ENCODE measurements around the gene BIRC6. TPM values are rescaled to one million over a fixed set of nuclear protein-coding genes. Genes with fewer than 3 reads are reported as not detected.
"Not testable (repeated sequence)": the region's sequence is repeated elsewhere in the genome, so short reads cannot be mapped to it uniquely, and the experiment has no call there.

Gene BIRC6
- total and polyA plus RNA-seq, 2 donors (not counting 1 experiment from before 2014, with no cell fraction given), result 46.7 to 162 TPM

DNA sequence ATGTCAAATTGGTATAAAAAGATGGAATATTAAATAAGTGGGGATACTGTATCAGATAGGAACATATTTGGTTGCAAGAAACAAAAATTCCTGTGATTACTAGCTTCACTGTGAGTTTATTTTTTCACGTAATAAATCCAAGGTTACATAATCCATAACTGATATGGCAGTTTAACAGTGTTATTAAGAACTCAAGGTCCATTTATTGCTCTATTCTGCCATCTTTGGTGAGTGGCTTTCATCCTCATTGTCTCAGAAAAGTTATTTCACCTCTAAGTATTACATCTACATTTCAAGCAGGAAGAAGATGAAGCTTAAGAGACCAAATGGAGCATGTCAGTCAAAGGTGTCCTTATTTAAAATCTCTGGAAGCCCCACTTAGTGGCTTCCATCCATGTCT is 41.9 kb upstream of the BIRC6 start:
- Histone ChIP-seq H3K4me2 (ENCODE audit: extremely low read depth, insufficient read depth, low read length) (no peak overlapping the region), H3K79me2 (ENCODE audit: control insufficient read depth, insufficient read depth, low read length) (no peaks in the 10 kb centered on the region), H2AFZ (ENCODE audit: low read length) (no peak overlapping the region), H3K27ac (ENCODE audit: insufficient read depth, low read length) (no peak overlapping the region), H3K4me3 (replicated peaks in 1 of 4; ENCODE audit: control extremely low read depth in 1 of 4, insufficient read depth in 1 of 4, low read depth in 3 of 4, low read length in 4 of 4) (no peak overlapping the region), H3K36me3 (ENCODE audit: control insufficient read depth, insufficient read depth, low read length) (no peaks in the 10 kb centered on the region), H4K20me1 (ENCODE audit: control insufficient read depth, extremely low read depth, insufficient read depth, low read length) (no peaks in the 10 kb centered on the region), H3K27me3 (ENCODE audit: control insufficient read depth, insufficient read depth, low read length) (no peaks in the 10 kb centered on the region), H3K9ac (ENCODE audit: insufficient read depth, low read length) (no peak overlapping the region), H3K4me1 (ENCODE audit: control insufficient read depth, extremely low read depth, insufficient read depth, low read length) (no peaks in the 10 kb centered on the region), H3K9me3 (ENCODE audit: control insufficient read depth, insufficient read depth, low read depth, low read length) (no peaks in the 10 kb centered on the region)
- DNase-seq (ENCODE audit: low read depth in 2 of 2), result no peak
- no peak for TF ChIP-seq EZH2 (IDR thresholded peaks at IDR 0.05; ENCODE audit: low read length, missing control alignments)

DNA sequence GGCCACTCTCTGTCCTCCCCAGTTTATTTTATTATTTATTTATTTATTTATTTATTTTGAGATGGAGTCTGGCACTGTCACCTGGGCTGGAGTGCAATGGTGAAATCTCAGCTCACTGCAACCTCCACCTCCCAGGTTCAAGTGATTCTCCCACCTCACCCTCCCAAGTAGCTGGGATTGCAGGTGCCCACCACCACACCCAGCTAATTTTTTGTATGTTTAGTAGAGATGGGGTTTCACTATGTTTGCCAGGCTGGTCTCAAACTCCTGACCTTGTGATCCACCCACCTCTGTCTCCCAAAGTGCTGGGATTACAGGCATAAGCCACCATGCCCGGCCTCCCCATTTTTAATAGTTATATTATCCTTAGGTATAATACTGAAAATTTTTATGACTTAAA is 28.1 kb upstream of the BIRC6 start:
- H3K4me3 ChIP-seq (replicated peaks in 1 of 4; ENCODE audit: control extremely low read depth in 1 of 4, insufficient read depth in 1 of 4, low read depth in 3 of 4, low read length in 4 of 4); H2AFZ ChIP-seq (ENCODE audit: low read length); H3K27me3 ChIP-seq (ENCODE audit: control insufficient read depth, insufficient read depth, low read length); H3K4me1 ChIP-seq (ENCODE audit: control insufficient read depth, extremely low read depth, insufficient read depth, low read length); DNase-seq (ENCODE audit: low read depth in 2 of 2); H3K27ac ChIP-seq (ENCODE audit: insufficient read depth, low read length); H4K20me1 ChIP-seq (ENCODE audit: control insufficient read depth, extremely low read depth, insufficient read depth, low read length); H3K4me2 ChIP-seq (ENCODE audit: extremely low read depth, insufficient read depth, low read length); H3K9me3 ChIP-seq (ENCODE audit: control insufficient read depth, insufficient read depth, low read depth, low read length); H3K36me3 ChIP-seq (ENCODE audit: control insufficient read depth, insufficient read depth, low read length); H3K79me2 ChIP-seq (ENCODE audit: control insufficient read depth, insufficient read depth, low read length); H3K9ac ChIP-seq (ENCODE audit: insufficient read depth, low read length): not testable (repeated sequence)

- not testable (repeated sequence) for H4K20me1 ChIP-seq (ENCODE audit: control insufficient read depth, extremely low read depth, insufficient read depth, low read length); H3K36me3 ChIP-seq (ENCODE audit: control insufficient read depth, insufficient read depth, low read length); H3K4me2 ChIP-seq (ENCODE audit: extremely low read depth, insufficient read depth, low read length); H3K27me3 ChIP-seq (ENCODE audit: control insufficient read depth, insufficient read depth, low read length); DNase-seq (ENCODE audit: low read depth in 2 of 2); H3K27ac ChIP-seq (ENCODE audit: insufficient read depth, low read length); H3K4me3 ChIP-seq (replicated peaks in 1 of 4; ENCODE audit: control extremely low read depth in 1 of 4, insufficient read depth in 1 of 4, low read depth in 3 of 4, low read length in 4 of 4); H2AFZ ChIP-seq (ENCODE audit: low read length); H3K4me1 ChIP-seq (ENCODE audit: control insufficient read depth, extremely low read depth, insufficient read depth, low read length); H3K9me3 ChIP-seq (ENCODE audit: control insufficient read depth, insufficient read depth, low read depth, low read length); H3K9ac ChIP-seq (ENCODE audit: insufficient read depth, low read length); H3K79me2 ChIP-seq (ENCODE audit: control insufficient read depth, insufficient read depth, low read length)
Observed at GRCh38 chr2:32329180-32329980, 27.4 kb upstream of the BIRC6 start.

- no peaks in the 10 kb centered on the region for H3K9me3 ChIP-seq (ENCODE audit: control insufficient read depth, insufficient read depth, low read depth, low read length)
- no peak overlapping the region for H3K27ac ChIP-seq (ENCODE audit: insufficient read depth, low read length)
- H3K27me3 ChIP-seq (ENCODE audit: control insufficient read depth, insufficient read depth, low read length), result no peaks in the 10 kb centered on the region
- no peak overlapping the region for H3K4me3 ChIP-seq (replicated peaks in 1 of 4; ENCODE audit: control extremely low read depth in 1 of 4, insufficient read depth in 1 of 4, low read depth in 3 of 4, low read length in 4 of 4)
- no peak overlapping the region for H3K9ac ChIP-seq (ENCODE audit: insufficient read depth, low read length)
- no peak overlapping the region for H2AFZ ChIP-seq (ENCODE audit: low read length)
- no peaks in the 10 kb centered on the region for H4K20me1 ChIP-seq (ENCODE audit: control insufficient read depth, extremely low read depth, insufficient read depth, low read length)
- DNase-seq (ENCODE audit: low read depth in 2 of 2), result peak in 1 of 2 donors; percentile 70
- TF ChIP-seq EZH2 (IDR thresholded peaks at IDR 0.05; ENCODE audit: low read length, missing control alignments), result no peak
- TF ChIP-seq, protein P1, sequence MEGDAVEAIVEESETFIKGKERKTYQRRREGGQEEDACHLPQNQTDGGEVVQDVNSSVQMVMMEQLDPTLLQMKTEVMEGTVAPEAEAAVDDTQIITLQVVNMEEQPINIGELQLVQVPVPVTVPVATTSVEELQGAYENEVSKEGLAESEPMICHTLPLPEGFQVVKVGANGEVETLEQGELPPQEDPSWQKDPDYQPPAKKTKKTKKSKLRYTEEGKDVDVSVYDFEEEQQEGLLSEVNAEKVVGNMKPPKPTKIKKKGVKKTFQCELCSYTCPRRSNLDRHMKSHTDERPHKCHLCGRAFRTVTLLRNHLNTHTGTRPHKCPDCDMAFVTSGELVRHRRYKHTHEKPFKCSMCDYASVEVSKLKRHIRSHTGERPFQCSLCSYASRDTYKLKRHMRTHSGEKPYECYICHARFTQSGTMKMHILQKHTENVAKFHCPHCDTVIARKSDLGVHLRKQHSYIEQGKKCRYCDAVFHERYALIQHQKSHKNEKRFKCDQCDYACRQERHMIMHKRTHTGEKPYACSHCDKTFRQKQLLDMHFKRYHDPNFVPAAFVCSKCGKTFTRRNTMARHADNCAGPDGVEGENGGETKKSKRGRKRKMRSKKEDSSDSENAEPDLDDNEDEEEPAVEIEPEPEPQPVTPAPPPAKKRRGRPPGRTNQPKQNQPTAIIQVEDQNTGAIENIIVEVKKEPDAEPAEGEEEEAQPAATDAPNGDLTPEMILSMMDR (conservative IDR thresholded peaks at IDR 0.05 in 1 of 2, IDR thresholded peaks at IDR 0.05 in 1 of 2; ENCODE audit: low read depth in 1 of 2, low read length in 2 of 2), result no peak
- no peaks in the 10 kb centered on the region for H3K4me1 ChIP-seq (ENCODE audit: control insufficient read depth, extremely low read depth, insufficient read depth, low read length)
- H3K36me3 ChIP-seq (ENCODE audit: control insufficient read depth, insufficient read depth, low read length), result no peaks in the 10 kb centered on the region
- H3K4me2 ChIP-seq (ENCODE audit: extremely low read depth, insufficient read depth, low read length), result no peak overlapping the region
- H3K79me2 ChIP-seq (ENCODE audit: control insufficient read depth, insufficient read depth, low read length), result no peaks in the 10 kb centered on the region
Observed at GRCh38 chr2:32330136-32330535, 26.7 kb upstream of the BIRC6 start.

Data from fibroblast of lung (primary cell).